GM19452 (cell line): ENCODE results near the gene LIMK1.
"Not testable (repeated sequence)": the region's sequence is repeated elsewhere in the genome, so short reads cannot be mapped to it uniquely, and the experiment has no call there.

Experiments
- ATAC-seq: cut with Tn5 transposase; IDR thresholded peaks from one replicate; pipeline ENCODE4 v1.9.1; 2021; ENCODE audit not compliant: unreplicated experiment

Gene LIMK1

DNA sequence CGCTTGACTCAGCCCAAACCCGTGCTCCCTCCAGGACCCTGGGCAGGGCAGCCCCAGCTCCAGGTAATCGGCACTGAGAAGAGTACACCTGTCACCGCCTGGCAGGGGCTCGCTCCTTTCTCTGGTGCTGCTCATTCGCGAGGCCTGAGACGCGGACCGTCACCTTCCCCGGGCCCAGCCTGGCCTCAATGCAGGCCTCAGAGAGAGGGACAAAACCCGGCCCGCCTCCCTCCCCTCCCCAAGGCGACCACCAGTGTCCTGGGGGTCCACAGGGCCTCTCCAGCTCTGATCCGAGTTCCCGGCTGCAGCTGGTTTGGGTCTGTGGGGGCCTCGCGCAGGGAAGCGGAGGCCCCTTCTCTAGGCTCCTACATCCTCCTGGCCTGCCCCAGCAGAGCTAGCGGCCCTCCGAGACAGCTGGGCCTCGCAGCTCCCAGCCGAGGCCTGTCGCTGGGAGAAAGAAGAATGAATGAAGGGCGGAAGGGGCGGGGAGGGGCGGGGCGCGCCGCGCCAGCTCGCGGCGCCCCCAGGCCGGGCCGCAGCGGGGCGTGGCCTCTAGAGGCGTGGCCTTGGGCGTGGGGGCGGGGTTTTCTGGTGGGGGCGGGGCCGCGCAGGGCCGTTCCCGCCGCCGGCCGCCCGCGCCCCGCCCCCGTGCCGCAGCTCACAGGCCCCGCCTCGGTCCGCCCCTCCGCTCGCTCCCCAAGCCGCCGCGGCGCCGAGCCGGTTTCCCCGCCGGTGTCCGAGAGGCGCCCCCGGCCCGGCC lies at the start of gene LIMK1:
TSS of gene LIMK1 (plus strand) at position 688 of the 760 bp plus-strand sequence. CDS start 187 bp downstream, outside the sequence.
- ATAC-seq: peak; percentile 62

DNA sequence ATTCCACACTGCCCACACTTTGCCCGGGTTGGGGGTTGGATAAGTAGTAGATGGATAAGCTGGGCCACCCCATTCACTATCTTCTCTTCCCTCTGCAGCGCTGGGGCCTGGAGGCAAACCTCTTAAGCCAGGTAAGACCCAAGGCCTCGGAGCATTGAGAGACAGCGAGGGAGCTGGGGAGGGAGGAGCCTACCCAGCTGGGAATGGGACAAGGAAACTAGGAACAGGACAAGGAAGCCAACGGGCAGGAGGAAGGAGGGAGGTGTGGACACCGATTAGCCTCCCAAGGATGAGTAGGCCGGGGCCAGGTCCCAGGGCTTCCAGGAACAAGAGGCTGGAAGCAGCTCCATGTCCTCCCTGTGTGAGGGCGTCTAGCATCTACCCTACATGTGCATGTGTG lies 46.0 kb upstream of the LIMK1 start:
- no peak for ATAC-seq

DNA sequence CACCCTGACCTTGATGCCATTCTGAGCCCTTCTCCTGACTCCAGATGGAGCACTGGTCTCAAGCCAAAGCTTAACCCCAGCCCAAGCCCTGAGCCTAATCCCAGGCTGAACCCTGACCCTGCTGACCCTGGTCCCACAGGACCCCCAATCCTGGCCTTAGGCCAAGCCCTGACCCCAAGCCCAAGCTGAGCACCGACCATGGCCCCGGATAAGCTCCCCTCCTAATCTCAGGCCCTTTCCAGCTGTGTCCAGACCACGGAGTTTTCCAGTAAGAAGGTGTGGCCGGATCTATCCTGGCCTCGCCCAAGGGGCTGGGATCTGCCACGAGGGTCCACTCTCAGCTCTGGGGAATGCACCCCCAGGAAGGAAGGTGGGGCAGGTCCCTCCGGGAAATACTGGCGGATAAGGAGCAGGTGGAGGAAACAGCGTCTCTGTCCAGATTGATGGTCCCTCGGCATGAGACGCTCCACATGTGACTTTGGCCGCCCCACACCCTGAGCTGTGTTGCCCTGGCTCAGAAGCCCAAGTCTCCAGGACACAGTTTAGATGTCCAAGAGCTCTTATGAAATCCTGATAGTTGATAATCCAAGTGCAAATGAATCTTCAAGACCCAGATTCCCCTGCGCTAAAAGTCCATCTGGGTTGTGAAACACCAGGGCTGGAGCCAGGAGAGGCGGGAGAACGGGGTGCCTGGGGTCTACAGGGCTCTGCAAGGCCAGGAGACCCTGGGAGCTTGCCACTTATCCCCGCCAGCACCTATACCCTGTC lies 45.2 kb upstream of the LIMK1 start:
- no peak for ATAC-seq

DNA sequence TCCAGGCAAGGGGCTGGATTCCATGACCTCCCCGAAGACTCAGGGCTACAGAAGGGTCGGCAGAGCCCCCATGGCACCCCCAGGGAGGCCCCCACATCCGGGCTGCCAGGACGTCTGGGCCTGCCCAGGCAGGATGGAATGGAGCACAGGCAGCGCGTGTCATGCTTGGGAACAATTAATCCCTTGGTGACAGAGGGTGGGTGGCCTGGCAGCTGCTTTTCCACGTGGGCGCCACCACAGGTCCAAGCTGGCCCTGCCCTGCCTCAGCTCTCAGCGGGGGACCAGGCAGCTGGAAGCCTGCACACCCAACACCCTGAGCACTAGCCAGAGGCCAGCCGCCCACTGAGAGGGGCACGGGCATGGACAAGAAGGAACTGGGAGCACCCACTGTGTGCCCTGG lies 44.3 kb upstream of the LIMK1 start:
- ATAC-seq: no peak

DNA sequence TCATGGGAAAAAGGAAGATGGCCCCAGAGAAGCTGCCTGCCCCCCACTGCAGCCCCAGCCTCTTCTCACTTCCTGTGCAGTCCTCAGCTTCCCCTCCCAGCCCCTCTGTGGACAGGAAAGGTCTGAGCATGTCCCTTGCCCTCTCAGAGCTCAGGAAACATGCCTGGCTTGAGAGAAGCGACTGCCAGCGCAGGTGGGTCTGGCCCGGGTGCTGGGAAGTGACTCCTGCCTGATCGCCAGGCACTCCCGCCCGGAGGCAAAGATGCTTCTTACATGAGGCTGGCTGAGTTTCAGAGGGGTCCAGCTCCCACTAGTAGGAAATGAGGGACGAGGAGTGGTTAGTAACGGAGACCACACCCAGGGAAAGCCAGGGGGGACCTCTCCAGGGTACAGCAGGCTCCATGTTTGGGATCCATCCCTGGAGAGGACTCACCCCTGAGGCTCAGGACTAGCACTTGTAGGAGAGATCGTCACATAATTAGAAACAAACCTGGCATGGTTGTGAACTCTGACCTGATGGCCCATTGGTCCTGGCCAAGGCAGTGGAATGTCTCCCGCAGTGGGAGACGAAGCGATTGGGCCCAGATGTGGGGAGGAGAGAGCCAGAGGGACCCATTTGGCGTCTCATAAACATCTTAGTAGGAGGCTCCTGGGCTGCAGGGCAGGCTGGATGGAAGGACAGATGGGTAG lies 43.4 kb upstream of the LIMK1 start:
- ATAC-seq: no peak

DNA sequence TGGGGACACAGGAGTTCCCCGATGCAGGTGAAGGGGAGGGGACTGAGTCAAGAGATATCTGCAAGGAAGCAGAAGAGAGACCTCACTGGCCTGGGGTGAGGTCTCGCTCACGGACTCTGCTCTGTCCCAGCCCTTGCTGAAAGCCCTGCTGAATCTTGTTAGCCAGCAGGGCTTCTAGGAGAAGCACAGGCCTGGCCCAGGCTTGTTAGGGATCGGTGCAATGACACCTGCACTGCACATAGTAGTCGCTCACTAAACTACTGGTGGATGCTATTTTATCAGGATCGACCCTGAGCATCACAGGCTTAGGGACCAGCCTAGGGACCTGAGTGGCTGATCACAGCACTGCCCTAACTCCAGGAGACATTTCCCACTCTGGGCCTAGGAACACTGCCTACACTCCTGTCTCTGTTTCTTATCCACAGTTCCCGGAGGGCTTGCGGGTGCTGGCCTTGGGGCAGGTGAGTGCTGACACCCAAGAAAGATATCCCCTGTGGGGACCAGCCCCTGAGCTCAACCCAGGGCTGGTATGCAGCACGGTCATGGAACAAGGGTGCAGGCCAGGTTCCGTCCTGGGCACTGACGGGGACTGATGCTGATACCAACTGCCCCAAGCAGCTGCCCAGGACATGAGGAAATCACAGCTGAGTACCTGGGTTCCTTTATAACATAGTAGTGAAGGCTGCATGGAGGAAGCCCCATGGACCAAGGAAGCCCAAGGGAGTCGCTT lies 42.6 kb upstream of the LIMK1 start:
- no peak for ATAC-seq

DNA sequence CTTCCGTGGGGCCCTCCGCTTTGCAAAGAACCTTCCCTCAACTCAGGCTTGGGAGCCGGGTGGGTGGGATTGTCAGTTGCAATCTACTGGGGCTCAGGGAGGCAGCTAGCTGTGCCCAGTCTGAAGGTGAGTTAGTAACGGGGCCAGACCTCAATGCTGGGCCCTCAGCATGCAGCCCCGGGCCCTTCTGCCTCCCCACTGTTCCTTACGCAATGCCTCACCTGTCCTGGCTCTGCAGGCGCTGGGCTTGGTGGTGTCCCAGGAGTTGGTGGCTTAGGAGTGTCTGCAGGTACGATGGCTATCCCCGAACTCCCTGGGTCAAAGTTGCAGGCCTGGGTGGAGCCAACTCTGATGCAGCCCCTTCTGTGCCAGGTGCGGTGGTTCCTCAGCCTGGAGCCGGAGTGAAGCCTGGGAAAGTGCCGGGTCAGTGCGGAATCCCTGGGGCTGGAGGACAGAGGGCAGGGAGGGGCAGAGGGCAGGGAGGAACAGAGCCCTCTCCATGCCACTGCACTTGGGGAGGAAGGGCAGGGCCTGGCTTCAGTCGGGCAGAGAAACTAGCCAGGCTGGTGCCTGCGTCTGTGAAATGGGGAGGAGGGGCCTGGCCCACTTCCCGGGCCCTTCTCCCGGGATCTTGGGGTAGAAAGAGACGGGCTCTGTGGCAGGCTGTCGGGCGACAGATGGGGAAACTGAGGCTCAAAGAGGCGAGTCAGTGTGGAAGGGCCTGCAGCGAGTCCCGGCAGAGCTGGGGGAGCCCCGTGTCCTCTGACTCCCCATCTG lies 40.7 kb upstream of the LIMK1 start:
- ATAC-seq: no peak

DNA sequence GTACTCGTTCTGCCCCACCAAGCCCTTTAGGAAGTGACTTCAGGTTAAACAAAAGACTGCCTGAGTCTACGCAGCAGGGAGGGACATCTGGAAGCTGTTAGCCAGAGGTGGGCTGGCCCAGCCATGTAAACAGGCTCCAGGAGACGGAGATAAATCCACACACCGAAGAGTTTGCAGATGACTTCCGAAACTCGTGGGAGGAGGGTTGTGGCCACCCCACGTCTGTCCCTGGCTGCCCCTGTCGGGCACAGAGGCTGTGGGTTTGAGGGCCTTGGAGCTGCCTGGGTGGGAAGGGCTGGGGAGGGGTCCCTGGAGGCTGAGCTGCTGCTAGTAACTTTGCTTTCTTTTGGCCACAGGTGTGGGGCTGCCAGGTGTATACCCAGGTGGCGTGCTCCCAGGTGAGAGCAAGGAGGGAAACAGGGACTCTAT lies 40.1 kb upstream of the LIMK1 start:
- no peak for ATAC-seq

DNA sequence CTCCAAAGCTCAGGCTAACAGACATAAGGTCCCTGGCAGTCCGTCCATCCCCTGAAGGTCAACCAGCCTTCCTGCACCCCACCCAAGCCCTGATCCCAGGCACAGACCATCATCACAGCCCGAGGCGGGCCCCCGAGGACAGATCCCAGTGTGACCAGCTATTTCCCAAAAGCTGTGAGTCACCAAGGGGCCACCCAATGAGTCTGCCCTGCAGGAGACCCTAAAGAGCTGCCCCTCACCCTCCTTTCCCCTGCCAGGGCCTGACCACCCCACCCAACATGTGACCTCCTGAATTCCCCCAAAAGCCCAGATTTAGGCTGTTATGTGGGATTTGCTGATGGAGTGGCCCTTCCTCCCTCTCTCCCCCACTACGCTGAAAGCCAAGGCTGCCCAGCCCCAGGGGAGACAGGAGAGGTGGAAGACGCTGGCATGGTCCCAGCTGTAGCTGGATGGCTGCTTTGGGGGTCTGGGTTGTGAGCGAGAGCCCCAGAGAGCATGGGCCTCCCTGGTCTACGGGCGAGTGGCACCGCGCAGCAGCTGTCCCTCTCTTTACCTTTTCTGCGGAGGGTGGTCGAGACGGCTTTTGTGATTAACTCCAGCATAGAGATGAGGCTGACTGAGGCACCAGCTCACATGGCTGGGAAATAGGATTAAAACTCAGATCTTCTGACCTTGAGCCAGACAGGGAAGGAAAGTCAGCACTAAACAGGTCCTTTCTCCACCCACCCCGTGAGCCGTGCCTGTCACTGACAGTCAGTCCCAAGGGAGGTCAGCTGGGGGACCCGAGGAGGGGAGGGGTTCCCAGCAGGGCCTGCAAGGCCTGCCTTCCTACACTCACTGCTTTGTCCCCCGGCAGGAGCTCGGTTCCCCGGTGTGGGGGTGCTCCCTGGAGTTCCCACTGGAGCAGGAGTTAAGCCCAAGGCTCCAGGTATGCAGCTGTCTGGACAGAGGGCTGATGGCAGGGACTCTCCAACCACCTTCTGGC lies 38.9 kb upstream of the LIMK1 start:
- no peak for ATAC-seq

DNA sequence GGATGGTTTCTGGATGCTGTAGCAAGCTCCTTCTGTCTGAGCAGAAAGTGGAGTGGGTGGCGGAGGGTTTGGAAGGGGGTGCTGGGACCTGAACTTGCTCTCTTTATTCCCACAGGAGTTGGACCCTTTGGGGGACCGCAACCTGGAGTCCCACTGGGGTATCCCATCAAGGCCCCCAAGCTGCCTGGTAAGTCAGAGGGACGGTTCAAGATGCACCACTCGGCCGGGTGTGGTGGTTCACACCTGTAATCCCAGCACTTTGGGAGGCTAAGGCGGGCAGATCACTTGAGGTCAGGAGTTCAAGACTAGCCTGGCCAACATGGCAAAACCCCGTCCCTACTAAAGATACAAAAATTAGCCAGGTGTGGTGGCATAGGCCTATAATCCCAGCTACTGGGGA lies 37.0 kb upstream of the LIMK1 start:
- not testable (repeated sequence) for ATAC-seq

DNA sequence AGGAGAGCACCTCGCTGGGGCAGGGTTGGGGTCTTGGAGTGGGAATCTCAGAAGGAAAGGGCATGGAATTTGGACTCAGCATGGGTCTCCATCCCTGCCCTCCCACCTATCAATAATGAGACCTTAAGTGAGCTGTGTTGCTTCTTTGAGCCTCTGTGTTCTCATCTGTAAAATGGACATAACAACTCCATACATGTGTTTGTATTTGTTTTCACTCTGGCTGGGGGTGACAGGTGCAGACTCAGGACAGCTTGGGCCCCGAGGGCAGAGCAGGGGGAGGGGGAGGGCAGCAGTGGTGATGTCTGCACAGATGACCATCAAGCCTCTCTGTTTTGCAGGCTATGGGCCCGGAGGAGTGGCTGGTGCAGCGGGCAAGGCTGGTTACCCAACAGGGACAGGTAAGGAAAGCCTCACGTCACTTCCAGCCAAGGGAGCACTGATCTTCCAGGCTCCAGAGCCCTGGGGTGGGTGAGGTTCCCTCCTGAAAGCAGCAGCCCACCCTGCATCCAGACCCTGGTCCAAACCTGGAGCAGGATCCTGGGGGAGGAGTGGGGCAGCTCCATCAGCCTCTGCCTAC lies 35.7 kb upstream of the LIMK1 start:
- ATAC-seq: no peak

DNA sequence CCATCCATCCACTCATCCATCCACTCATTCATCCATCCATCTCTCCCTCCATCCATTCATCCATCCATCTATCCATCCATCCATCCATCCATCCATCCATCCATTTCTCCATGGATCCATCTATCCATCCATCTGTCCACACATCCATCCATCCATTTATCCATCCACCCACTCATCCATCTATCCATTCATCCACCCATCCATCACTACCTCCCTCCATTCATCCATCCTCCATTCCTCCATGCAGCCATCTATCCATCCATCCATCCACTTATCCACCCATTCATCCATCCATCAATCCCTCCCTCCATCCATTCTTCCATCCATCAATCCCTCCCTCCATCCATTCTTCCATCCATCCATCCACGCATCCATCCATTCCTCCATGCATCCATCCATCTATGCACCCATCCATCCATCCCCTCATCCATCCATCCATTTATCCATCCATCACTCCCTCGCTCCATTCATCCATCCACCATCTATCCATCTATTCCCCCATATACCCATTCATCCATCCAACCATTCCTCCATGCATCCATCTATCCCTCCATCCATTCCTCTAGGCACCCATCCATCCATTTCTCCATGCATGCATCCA lies 34.5 kb upstream of the LIMK1 start:
- no peak for ATAC-seq

DNA sequence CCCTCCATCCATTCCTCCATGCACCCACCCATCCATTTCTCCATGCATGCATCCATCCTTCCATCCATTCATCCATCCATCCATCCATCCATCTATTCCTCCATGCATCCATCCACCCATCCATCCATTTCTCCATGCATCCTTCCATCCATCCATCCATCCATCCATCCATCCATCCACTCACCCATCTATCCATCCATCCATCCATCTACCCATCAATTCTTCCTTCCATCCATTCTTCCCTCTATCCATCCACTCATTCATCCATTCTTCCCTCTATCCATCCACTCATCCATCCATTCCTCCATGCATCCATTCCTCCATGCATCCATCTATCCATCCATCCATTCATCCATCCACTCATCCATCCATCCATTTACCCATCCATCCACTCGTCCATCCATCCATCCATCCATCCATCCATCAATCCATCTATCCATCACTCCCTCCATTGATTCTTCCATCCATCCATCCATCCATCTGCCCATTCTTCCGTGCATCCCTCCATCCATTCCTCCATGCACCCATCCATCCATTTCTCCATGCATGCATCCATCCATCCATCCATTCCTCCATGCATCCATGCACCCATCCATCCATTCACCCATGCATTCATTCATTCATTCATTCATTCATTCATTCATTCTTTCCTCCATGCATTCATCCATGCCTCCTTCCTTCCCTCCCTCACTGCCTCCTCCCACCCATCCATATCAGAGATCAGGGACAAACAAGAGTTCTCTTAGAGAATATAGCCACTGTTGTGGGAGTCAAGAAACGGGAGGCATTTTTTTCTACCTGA lies 33.4 kb upstream of the LIMK1 start:
- no peak for ATAC-seq

DNA sequence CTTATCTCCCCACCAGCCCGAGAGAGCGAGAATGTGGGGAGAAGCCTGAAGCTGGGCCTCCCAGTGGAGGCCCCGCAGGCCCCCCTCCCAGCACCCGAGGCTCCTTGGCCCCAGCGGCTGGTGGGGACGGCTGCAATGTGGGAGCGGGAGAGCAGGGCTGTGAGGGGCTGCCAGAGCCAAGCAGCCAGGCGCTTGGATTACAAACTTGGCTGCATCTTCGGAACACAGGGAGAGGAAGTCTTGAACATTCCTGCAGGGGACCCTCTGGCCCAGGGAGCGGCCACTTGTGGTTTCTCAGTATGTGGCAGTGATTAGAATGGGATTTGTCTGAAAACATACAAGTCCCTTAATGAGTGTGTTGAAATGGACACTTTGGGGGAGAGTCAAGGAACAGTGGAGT lies 32.4 kb upstream of the LIMK1 start:
- ATAC-seq: no peak

DNA sequence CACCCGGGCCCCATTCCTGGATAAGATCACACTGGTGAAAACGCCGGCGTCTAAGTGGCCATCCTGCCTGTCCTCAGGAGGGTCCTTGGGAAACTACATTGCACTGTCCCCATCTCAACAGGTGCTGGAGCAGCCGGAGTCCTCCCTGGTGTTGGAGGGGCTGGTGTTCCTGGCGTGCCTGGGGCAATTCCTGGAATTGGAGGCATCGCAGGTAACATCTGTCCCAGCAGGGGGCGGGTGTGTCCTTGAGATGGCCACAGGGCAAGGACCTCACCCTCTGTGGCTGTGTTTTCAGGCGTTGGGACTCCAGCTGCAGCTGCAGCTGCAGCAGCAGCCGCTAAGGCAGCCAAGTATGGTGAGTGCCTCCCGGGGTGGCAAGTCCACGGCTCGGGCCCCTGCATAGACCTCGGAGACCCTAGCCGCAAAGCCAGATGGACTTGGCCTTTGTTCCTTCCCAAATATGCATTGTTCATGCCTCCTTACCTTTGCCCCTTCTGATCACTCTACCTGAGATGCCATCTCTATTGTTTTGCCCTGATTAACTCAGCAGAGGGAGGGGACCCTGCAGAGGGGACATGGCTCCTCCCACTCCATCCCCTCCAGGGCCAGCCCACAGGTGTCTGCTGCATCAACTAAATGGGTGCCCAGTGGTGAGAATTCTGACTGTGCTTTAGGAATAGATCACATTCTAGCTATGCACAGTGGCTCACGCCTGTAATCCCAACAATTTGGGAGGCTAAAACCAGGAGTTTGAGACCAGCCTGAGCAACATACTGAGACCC lies 31.8 kb upstream of the LIMK1 start:
- ATAC-seq: no peak

DNA sequence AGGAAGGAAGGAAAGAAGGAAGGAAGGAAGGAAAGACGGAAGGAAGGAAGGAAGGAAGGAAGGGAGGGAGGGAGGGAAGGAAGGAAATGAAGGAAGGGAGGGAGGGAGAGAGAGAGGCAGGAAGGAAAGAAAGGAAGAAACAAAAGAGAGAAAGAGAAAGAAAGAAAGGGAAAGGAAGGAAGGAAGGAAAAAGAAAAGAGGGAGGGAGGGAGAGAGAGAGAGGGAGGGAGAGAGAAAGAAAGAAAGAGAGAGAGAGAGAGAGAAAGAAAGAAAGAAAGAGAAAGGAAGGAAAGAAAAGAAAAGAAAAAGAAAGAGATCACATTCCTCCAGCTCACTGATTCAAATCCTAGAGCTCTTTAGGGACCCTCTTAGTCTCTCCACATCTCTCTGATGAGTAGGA lies 31.0 kb upstream of the LIMK1 start:
- no peak for ATAC-seq
